ENCODE data around the gene GPRIN2.

GPRIN2 gene

GRCh38 chr10:46547541-46548497 lies 8.6 kb downstream of the GPRIN2 start:
- DNase-seq, result no peak

DNA sequence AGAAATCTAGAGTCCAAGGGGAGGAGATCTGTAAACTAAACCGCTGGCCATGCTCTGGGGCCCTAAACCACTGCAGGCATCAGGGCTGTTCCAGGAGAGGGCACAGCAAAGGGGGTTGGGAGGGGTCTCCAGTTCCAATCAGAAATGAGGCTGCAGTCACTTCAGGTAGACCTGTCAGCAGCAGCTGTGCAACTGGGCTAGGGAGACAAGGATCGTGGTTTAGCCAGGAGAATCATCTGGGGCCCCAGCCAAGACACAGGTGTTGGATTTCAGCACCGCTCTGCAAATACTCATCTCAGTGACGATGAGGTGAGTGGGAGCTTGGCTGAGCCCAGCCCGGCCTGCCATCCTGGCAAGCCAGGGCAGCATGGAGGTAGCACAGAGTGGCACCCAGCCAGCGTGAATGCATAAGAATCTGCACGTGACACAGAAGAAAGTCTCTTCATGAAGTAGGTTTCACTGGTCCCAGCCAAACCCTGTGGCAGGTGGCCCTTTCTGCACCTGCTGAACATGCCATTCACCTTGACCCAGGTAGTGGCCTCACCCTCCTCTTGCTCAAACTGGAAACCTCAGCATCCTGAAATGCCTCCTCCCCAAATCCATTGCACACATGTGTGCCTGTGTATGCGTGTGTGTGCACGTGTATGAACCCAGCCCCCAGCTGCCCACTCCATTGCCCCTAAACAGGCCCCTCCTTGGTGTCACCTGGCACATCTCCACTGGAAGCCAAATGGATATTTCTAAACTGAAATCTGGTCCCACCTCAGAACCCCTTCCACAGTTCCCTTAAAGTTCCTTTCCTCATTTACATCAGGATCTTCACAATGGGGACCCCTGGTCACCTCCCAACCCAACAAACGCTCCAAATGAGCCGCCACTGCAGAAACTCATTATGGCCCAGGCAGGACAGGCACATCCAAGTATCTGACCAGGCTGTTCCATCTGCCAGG lies 9.6 kb downstream of the GPRIN2 start:
- no peak for DNase-seq

- no peak for DNase-seq
Observed at GRCh38 chr10:46545861-46546590, 10.4 kb downstream of the GPRIN2 start.

- no peak for DNase-seq
Observed at GRCh38 chr10:46544989-46545791, 11.3 kb downstream of the GPRIN2 start.

- no peak for DNase-seq
Observed at GRCh38 chr10:46543466-46544377, 12.7 kb downstream of the GPRIN2 start.

GRCh38 chr10:46542567-46543465 lies 13.6 kb downstream of the GPRIN2 start:
- DNase-seq, result no peak

DNA sequence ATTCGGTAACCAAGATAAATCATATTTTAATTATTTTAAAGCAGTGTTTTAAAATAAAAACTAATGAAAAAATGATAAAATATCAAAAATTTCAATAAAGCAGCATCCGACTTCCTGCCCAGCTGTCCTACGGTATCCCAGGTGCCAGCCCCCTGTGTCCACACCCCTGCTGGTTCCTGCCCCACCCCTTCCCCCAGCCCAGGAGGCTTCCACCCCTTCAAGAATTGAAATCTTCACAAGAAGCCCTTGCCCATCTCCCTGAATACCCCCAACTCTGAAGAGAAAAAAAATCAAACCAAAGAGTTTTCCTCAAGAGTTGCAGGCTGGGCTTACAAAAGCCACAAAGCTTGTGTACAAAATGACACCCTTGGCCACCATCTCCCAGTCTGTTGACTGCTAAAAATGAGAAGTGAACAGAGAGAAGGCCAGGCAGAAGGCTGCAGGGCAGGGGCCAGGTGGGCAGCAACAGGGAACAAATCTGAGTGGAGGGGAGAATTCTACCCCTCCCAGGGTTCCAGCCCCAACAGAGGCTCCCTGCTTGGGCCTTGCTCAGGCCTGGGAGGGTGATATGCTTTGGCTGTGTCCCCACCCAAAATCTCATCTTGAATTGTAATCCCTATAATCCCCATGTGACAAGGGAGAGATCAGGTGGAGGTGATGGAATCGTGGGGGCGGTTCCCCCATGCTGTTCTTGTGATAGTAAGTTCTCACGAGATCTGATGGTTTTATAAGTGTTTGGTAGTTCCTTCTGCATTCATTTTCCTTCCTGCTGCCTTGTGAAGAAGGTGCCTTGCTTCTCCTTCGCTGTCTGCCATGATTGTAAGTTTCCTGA lies 14.5 kb downstream of the GPRIN2 start:
- DNase-seq, result no peak

DNA sequence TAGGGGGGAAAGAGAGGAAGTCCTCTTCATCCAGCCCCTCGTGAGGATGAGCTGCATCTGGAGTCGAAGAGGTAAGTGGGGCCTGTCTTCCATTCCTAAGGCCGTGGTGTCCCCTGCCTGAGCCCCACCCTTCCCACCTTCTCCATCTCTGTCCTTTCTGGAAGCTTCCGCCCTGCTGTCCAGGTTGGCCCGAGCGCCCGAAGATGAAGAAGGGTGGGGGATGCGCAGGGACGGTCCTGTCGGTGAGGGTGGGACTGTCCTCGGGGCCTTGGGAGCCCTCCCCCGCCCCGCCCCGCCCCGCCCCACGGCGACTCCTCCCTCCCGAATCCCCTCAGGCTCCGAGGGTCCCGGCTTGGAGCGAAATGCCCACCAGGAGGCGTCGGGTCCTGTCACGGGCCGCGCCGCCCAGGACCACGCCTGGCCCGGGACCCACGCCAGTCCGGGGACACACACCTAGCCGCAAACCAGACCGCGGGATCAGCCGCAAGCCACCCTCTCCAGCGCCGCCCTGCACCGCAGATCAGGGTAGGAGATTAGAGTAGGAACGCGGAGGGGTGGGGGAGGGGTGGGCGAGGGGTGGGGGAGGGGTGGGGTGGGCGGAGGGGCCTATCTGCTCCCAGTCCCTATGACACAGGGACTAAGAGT lies 15.3 kb downstream of the GPRIN2 start:
- no peak for DNase-seq

GRCh38 chr10:46540412-46541016 lies 15.9 kb downstream of the GPRIN2 start:
- no peak for DNase-seq

GRCh38 chr10:46539596-46540411 lies 16.7 kb downstream of the GPRIN2 start:
- no peak for DNase-seq

GRCh38 chr10:46538717-46539426 lies 17.6 kb downstream of the GPRIN2 start:
- DNase-seq, result no peak

- no peak for DNase-seq
Observed at GRCh38 chr10:46538155-46538554, 18.3 kb downstream of the GPRIN2 start.

- DNase-seq, result no peak
Observed at GRCh38 chr10:46537309-46537708, 19.1 kb downstream of the GPRIN2 start.

- DNase-seq, result no peak
Observed at GRCh38 chr10:46536781-46537180, 19.7 kb downstream of the GPRIN2 start.

- DNase-seq, result no peak
Observed at GRCh38 chr10:46536171-46536570, 20.3 kb downstream of the GPRIN2 start.

GRCh38 chr10:46534828-46535524 lies 21.5 kb downstream of the GPRIN2 start:
- DNase-seq, result no peak

Data from activated T-cell treated with anti-CD3 and anti-CD28 coated beads for 4 hours (primary cell).